Activated CD8-positive, alpha-beta T cell treated with anti-CD3 and anti-CD28 coated beads for 36 hours (primary cell): ENCODE data around the gene KRT16. TPM values are rescaled to one million over a fixed set of nuclear protein-coding genes. Genes with fewer than 3 reads are reported as not detected.
"Not testable (repeated sequence)": the region's sequence is repeated elsewhere in the genome, so short reads cannot be mapped to it uniquely, and the experiment has no call there.

ENCODE experiments used
- ATAC-seq: fragments of 200-7000 bp; cut with Tn5 transposase; one replicate; pipeline ENCODE4 v1.10.0; 2021; ENCODE audit warnings: mild to moderate bottlenecking, moderate library complexity
- CTCF ChIA-PET: fragments of 350-600 bp; sonication (Branson Sonifier 250); formaldehyde crosslinking; loops from one replicate; lab custom pipeline; 2021; ENCODE audit warnings: antibody characterized with exemption; lab: Charles Lee
- POLR2A ChIA-PET: fragments of 350-600 bp; sonication (Branson Sonifier 250); formaldehyde crosslinking; loops from one replicate; lab custom pipeline; 2021; ENCODE audit warnings: antibody characterized with exemption; lab: Charles Lee
- DNase-seq: peaks from one replicate; pipeline ENCODE4 v3.0.0-alpha.2; 2020
- H3K27ac Mint-ChIP-seq: one replicate; pipeline ENCODE4 v1.8.0; 2021; ENCODE audit warnings: mild to moderate bottlenecking, mixed read lengths
- H3K27me3 Mint-ChIP-seq: one replicate; pipeline ENCODE4 v1.8.0; 2021; ENCODE audit warnings: mixed read lengths
- H3K36me3 Mint-ChIP-seq: one replicate; pipeline ENCODE4 v1.8.0; 2021; ENCODE audit warnings: low read depth, mixed read lengths
- H3K4me1 Mint-ChIP-seq: one replicate; pipeline ENCODE4 v1.8.0; 2021; ENCODE audit warnings: low read depth, mixed read lengths
- H3K4me3 Mint-ChIP-seq: one replicate; pipeline ENCODE4 v1.8.0; 2021; ENCODE audit warnings: mild to moderate bottlenecking, moderate library complexity, mixed read lengths
- H3K9me3 Mint-ChIP-seq: one replicate; pipeline ENCODE4 v1.8.0; 2021; ENCODE audit warnings: mixed read lengths
- intact Hi-C: fragments of 100-400 bp; cut with micrococcal nuclease; formaldehyde crosslinking; loops from one replicate; pipeline ENCODE4 v1.10.0; 2022
- total RNA-seq, 2 experiments: library from RNA; stranded (reverse); gene quantifications; one replicate each; pipeline ENCODE4 v1.2.3, GENCODE V29; 2021
- TF ChIP-seq, protein P1 (sequence below): fragments of 200-600 bp; IDR thresholded peaks from one replicate; pipeline ENCODE4 v1.8.0; 2022; ENCODE audit warnings: antibody characterized with exemption, mild to moderate bottlenecking

Gene KRT16
- total RNA-seq, 2 experiments from 2014 or later: not detected

DNA sequence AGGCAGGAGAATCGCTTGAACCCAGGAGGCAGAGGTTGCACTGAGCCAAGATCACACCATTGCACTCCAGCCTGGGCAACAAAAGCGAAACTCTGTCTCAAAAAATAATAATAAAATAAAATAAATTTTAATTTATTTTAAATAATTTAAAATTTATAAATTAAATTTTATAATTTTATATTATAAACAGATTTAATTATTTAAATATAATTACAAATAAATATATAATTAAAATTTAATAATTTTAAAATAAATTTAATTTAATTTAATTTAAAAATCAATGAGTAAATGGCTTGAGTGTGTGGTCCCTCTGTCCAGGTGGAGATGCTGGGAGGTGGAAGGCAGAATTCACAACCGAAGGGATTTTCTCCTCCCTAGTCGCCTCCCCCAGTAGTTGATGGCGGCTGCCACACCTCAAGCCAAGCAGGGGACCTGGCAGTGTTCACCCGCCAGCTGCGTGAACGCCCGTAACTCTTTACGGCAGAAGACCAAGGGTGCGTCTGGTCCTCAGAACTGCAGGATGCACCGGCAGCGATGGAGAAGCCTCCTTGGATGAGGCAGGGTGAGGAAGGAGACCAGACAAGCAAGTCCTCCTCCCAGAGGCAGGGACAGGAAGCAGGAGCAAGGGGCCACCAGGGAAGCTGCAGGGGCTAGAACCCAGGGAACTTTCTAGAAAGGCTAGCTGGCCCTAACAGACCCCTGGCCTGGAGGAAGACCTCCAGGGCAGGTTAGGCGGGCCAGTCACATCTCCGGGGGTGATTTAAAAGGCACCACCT is 34.7 kb upstream of the KRT16 start:
- intact Hi-C loops: no loop called here
- DNase-seq (no peak), ATAC-seq (no peak)
- no peaks in the 10 kb centered on the region for H3K9me3 Mint-ChIP-seq
- peaks cover 3% of the 10 kb centered on the region for H3K27me3 Mint-ChIP-seq
- no peak overlapping the region for H3K27ac Mint-ChIP-seq
- H3K36me3 Mint-ChIP-seq: no peaks in the 10 kb centered on the region
- ChIA-PET POLR2A (interaction anchor here (2.6 to 3.3 kb wide), 2 partner anchors 42 to 98 kb away, joined by 14 to 16 read pairs; partner anchors contain the start of gene EIF1), CTCF (interaction anchor here (1.1 to 15.9 kb wide), 19 partner anchors 11 to 828 kb away, joined by 3 to 435 read pairs (median 8); partner anchors contain the start of genes KRT19, KRT36 and P3H4)
- H3K4me3 Mint-ChIP-seq: no peak overlapping the region
- TF ChIP-seq, protein P1, sequence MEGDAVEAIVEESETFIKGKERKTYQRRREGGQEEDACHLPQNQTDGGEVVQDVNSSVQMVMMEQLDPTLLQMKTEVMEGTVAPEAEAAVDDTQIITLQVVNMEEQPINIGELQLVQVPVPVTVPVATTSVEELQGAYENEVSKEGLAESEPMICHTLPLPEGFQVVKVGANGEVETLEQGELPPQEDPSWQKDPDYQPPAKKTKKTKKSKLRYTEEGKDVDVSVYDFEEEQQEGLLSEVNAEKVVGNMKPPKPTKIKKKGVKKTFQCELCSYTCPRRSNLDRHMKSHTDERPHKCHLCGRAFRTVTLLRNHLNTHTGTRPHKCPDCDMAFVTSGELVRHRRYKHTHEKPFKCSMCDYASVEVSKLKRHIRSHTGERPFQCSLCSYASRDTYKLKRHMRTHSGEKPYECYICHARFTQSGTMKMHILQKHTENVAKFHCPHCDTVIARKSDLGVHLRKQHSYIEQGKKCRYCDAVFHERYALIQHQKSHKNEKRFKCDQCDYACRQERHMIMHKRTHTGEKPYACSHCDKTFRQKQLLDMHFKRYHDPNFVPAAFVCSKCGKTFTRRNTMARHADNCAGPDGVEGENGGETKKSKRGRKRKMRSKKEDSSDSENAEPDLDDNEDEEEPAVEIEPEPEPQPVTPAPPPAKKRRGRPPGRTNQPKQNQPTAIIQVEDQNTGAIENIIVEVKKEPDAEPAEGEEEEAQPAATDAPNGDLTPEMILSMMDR: no peak
- peaks cover 7% of the 10 kb centered on the region for H3K4me1 Mint-ChIP-seq

DNA sequence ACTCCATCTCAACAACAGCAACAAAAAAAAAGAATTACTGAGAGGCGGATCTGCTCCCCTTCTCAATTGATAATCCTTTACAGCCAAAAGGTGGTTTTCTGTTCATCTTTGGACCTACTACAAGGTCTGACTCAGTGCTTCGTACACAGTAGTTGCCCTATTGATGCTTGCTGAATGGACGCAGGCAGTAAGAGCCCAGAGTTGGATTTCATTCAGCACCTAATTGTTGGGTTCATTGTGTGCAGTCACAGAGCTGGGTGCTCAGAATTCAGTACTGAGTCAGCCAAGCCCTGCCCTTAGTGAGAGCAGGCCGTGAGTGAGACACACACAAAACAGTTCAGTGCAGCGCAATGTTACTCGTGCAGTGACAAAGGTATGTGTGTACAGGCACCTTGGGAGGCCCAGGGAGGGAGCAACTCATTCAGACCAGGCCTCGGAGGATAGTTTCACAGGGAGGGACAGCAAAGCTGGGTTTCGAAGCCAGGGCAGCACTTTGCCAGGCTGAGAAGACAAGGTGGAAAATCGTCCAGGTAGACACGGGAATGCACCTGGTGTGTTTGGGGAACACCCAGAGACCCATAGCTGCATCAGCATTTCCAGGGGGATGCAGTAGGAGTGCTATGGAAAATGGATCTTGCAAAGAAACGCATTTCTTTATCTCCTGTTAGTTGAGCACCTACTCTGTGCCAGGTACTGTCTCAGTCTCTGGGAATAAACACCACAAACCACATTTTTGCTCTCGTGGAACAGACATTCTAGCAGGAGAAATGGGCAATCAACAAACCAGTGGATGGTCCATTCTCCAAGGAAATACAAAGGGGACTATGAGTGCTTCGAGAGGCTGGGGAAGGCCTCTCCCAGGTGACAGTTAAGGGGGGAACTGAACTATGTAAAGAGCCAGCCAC is 29.9 kb upstream of the KRT16 start:
- ChIA-PET CTCF (interaction anchor here (1.2 to 15.9 kb wide), 2 partner anchors 22 to 94 kb away, joined by 4 to 435 read pairs; no protein-coding TSS in a partner anchor), POLR2A (no interaction called here)
- DNase-seq (no peak), ATAC-seq (no peak)
- TF ChIP-seq, protein P1: no peak
- H3K36me3 Mint-ChIP-seq: no peaks in the 10 kb centered on the region
- no peaks in the 10 kb centered on the region for H3K4me1 Mint-ChIP-seq
- no peaks in the 10 kb centered on the region for H3K9me3 Mint-ChIP-seq
- no peak overlapping the region for H3K27ac Mint-ChIP-seq
- H3K4me3 Mint-ChIP-seq: no peak overlapping the region
- intact Hi-C loops: no loop called here
- H3K27me3 Mint-ChIP-seq: no peaks in the 10 kb centered on the region

DNA sequence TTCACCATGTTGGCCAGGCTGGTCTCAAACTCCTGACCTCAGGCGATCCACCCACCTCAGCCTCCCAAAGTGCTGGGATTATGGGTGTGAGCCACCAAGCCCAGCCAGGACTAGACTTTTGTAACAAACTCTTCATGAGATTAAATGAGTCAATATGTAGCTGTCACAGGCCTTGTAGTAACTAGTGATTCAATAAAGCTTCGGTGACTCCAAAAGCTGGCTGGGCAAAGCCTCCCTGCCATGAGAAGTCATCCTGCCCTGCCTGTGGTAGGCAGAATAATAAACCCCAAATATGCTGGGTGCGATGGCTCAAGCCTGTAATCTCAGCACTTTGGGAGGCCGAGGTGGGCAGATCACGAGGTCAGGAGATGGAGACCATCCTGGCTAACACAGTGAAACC is 28.0 kb upstream of the KRT16 start:
- H3K4me1 Mint-ChIP-seq, H3K27me3 Mint-ChIP-seq, H3K27ac Mint-ChIP-seq, intact Hi-C loops, H3K4me3 Mint-ChIP-seq, H3K36me3 Mint-ChIP-seq, POLR2A ChIA-PET, ATAC-seq, H3K9me3 Mint-ChIP-seq, DNase-seq: not testable (repeated sequence)
- CTCF ChIA-PET: interaction anchor here (1.5 to 15.9 kb wide), 3 partner anchors 9 to 92 kb away, joined by 7 to 435 read pairs (median 7); no protein-coding TSS in a partner anchor

DNA sequence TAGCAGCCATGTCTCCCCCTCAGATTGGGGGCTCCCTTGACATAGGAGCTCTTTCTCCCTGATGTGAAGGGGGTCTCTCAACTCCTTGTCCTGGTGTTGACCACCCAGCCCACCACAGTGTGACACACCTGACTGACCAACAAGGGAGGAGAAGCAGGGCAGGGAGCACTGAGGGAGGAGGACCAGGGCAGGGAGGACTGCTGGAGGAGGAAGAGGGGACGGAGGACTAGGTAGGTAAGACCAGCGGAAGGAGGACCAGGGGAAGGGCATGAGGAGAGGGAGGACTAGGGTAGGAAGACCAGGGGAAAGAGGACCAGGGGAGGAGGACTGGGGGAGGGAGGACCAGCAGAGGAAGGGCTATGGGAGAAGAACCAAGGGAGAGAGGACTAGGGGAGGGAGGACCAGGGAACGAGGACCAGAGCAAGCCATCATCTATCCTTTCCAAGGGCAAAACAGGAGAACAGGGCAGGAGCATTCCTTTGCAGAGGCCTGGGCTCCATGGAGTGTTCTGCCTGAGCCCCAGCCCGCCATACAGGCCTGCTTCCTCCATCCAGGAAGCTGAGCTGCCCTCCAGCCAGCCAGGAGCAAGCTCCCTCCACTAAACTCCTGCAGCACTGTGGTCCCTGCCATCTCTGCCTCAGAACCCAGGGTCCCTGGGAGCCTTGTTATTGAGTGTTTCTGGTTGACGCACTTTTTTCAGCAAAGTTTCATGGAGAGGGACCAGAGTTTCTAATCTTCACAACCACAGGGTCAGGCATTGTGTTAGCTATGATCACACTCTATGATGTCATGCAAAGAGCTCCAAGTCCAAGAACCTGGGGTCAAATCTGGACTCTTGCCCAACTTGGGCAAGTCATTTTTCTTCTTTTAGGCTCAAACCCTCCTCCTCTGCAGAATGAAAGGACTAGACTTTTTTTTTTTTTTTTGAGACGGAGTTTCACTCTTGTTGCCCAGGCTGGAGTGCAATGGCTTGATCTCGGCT is 27.2 kb upstream of the KRT16 start:
- ChIA-PET POLR2A (interaction anchor here (0.6 kb wide), 1 partner anchor 48 kb away, joined by 3 read pairs; no protein-coding TSS in a partner anchor), CTCF (interaction anchor here (1.5 to 15.9 kb wide), 3 partner anchors 9 to 91 kb away, joined by 7 to 435 read pairs (median 7); no protein-coding TSS in a partner anchor)

More for the DNA sequence above, 27.2 kb upstream of the KRT16 start:
- Mint-ChIP-seq H3K9me3 (no peaks in the 10 kb centered on the region), H3K36me3 (no peaks in the 10 kb centered on the region), H3K27me3 (no peaks in the 10 kb centered on the region), H3K27ac (no peak overlapping the region), H3K4me3 (no peak overlapping the region), H3K4me1 (no peaks in the 10 kb centered on the region)
- DNase-seq: no peak
- intact Hi-C loops: loop anchor here (10.0 kb wide), 1 partner anchor 735 kb away; no protein-coding TSS in a partner anchor
- no peak for ATAC-seq
- TF ChIP-seq, protein P1: no peak
